HEK293 (cell line): ENCODE results near the gene ARSJ.

ENCODE experiments used
- CTCF ChIA-PET: fragments of 350-600 bp; formaldehyde crosslinking; extraction: SDS; loops from one replicate; lab custom pipeline; 2021; ENCODE audit warnings: antibody characterized with exemption; lab: Yijun Ruan, JAX
- POLR2A ChIA-PET: fragments of 300-600 bp; formaldehyde crosslinking; extraction: SDS; loops from one replicate; lab custom pipeline; 2020; ENCODE audit warnings: antibody characterized with exemption, inconsistent platforms; lab: Yijun Ruan, JAX
- H3K27ac ChIP-seq: fragments of 200-500 bp; sonication (Bioruptor generic); 2 replicates; pipeline ENCODE4 v1.5.1; 2014; ENCODE audit warnings: low read depth, low read length, control low read depth, inconsistent platforms; ENCODE audit errors: extremely low read depth
- H3K36me3 ChIP-seq, 2 experiments: fragments of 200-500 bp in 1 of 2; sonication (Bioruptor generic) in 1 of 2; 1 replicate in 1 of 2; 2 replicates in 1 of 2; pipeline ENCODE4 v1.5.1; 2014 to 2017; ENCODE audit warnings: inconsistent platforms in 2 of 2, low read length in 2 of 2; ENCODE audit not compliant: control insufficient read depth in 2 of 2, insufficient read depth in 1 of 2
- H3K4me1 ChIP-seq: fragments of 200-500 bp; sonication (Bioruptor generic); 2 replicates; pipeline ENCODE4 v1.5.1; 2014; ENCODE audit warnings: mild to moderate bottlenecking, low read length, inconsistent platforms; ENCODE audit not compliant: control insufficient read depth, insufficient read depth
- H3K4me3 ChIP-seq: 2 replicates; pipeline ENCODE4 v1.5.1; 2011; ENCODE audit warnings: low read depth, mild to moderate bottlenecking, control low read depth, low read length, moderate library complexity
- H3K9me3 ChIP-seq: fragments of 200-500 bp; sonication (Bioruptor generic); 2 replicates; pipeline ENCODE4 v1.5.1; 2014; ENCODE audit warnings: low read depth, low read length, inconsistent platforms; ENCODE audit not compliant: control insufficient read depth, insufficient read depth
- OSR2 ChIP-seq: fragments of 450-650 bp; formaldehyde crosslinking; IDR thresholded peaks from 2 replicates; pipeline ENCODE4 v1.5.1; 2016; ENCODE audit warnings: missing biosample characterization, missing genetic modification characterization
- SETDB1 ChIP-seq: IDR thresholded peaks from one replicate; pipeline ENCODE4 v1.6.1; 2017; ENCODE audit warnings: mild to moderate bottlenecking, low read length, moderate library complexity, mixed read lengths; ENCODE audit not compliant: insufficient read length
- SP7 ChIP-seq: fragments of 450-650 bp; formaldehyde crosslinking; IDR thresholded peaks from 2 replicates; pipeline ENCODE4 v1.5.1; 2016; ENCODE audit warnings: missing biosample characterization, missing genetic modification characterization
- ZBTB17 ChIP-seq: fragments of 450-650 bp; formaldehyde crosslinking; IDR thresholded peaks from 2 replicates; pipeline ENCODE4 v1.5.1; 2016; ENCODE audit warnings: missing biosample characterization, missing genetic modification characterization
- ZNF114 ChIP-seq: fragments of 450-650 bp; formaldehyde crosslinking; IDR thresholded peaks from 2 replicates; pipeline ENCODE4 v1.5.0; 2017; ENCODE audit warnings: missing biosample characterization, missing genetic modification characterization
- ZNF2 ChIP-seq: fragments of 450-650 bp; formaldehyde crosslinking; IDR thresholded peaks from 2 replicates; pipeline ENCODE4 v1.5.1; 2016; ENCODE audit warnings: missing biosample characterization, missing genetic modification characterization
- ZNF24 ChIP-seq: fragments of 450-650 bp; formaldehyde crosslinking; IDR thresholded peaks from 2 replicates; pipeline ENCODE4 v1.5.1; 2016; ENCODE audit warnings: missing biosample characterization, missing genetic modification characterization
- ZNF544 ChIP-seq: fragments of 450-650 bp; formaldehyde crosslinking; IDR thresholded peaks from 2 replicates; pipeline ENCODE4 v1.5.0; 2017; ENCODE audit warnings: missing biosample characterization, missing genetic modification characterization
- ZNF629 ChIP-seq: fragments of 450-650 bp; formaldehyde crosslinking; IDR thresholded peaks from 2 replicates; pipeline ENCODE4 v1.5.1; 2017; ENCODE audit warnings: missing biosample characterization, missing genetic modification characterization
- ZNF654 ChIP-seq: fragments of 450-650 bp; formaldehyde crosslinking; IDR thresholded peaks from 2 replicates; pipeline ENCODE4 v1.5.1; 2016; ENCODE audit warnings: low read depth, missing biosample characterization, missing genetic modification characterization
- ZNF76 ChIP-seq: fragments of 450-650 bp; formaldehyde crosslinking; IDR thresholded peaks from 2 replicates; pipeline ENCODE4; 2016; ENCODE audit warnings: low read depth, missing biosample characterization, missing genetic modification characterization, borderline replicate concordance
- ZXDB ChIP-seq: fragments of 450-650 bp; formaldehyde crosslinking; IDR thresholded peaks from 2 replicates; pipeline ENCODE4 v1.5.1; 2016; ENCODE audit warnings: missing biosample characterization, missing genetic modification characterization
- TF ChIP-seq, protein P1 (sequence below): fragments of 450-650 bp; formaldehyde crosslinking; IDR thresholded peaks from 2 replicates; pipeline ENCODE4 v1.5.1; 2016; ENCODE audit warnings: missing biosample characterization, missing genetic modification characterization, borderline replicate concordance
- TF ChIP-seq, protein P2 (sequence below): fragments of 450-650 bp; formaldehyde crosslinking; IDR thresholded peaks from 2 replicates; pipeline ENCODE4 v1.5.1; 2016; ENCODE audit warnings: missing biosample characterization, missing genetic modification characterization
- TF ChIP-seq, protein P3 (sequence below): fragments of 450-650 bp; formaldehyde crosslinking; IDR thresholded peaks from 2 replicates; pipeline ENCODE4 v1.5.1; 2016; ENCODE audit warnings: missing biosample characterization, missing genetic modification characterization
- TF ChIP-seq, protein P4 (sequence below): fragments of 450-650 bp; formaldehyde crosslinking; IDR thresholded peaks from 2 replicates; pipeline ENCODE4 v1.5.1; 2016; ENCODE audit warnings: missing biosample characterization, missing genetic modification characterization
- TF ChIP-seq, protein P5 (sequence below): fragments of 450-650 bp; formaldehyde crosslinking; IDR thresholded peaks from 2 replicates; pipeline ENCODE4 v1.5.1; 2016; ENCODE audit warnings: missing biosample characterization, missing genetic modification characterization
- TF ChIP-seq, protein P6 (sequence below): fragments of 450-650 bp; formaldehyde crosslinking; IDR thresholded peaks from 2 replicates; pipeline ENCODE4 v1.5.1; 2017; ENCODE audit warnings: missing biosample characterization, mild to moderate bottlenecking, missing genetic modification characterization, moderate library complexity
- TF ChIP-seq, protein P7 (sequence below): sonication (generic); formaldehyde crosslinking; IDR thresholded peaks from 2 replicates; pipeline ENCODE4 v1.8.1; 2022; ENCODE audit warnings: mild to moderate bottlenecking, moderate library complexity, missing genetic modification reagents

The ARSJ gene

DNA sequence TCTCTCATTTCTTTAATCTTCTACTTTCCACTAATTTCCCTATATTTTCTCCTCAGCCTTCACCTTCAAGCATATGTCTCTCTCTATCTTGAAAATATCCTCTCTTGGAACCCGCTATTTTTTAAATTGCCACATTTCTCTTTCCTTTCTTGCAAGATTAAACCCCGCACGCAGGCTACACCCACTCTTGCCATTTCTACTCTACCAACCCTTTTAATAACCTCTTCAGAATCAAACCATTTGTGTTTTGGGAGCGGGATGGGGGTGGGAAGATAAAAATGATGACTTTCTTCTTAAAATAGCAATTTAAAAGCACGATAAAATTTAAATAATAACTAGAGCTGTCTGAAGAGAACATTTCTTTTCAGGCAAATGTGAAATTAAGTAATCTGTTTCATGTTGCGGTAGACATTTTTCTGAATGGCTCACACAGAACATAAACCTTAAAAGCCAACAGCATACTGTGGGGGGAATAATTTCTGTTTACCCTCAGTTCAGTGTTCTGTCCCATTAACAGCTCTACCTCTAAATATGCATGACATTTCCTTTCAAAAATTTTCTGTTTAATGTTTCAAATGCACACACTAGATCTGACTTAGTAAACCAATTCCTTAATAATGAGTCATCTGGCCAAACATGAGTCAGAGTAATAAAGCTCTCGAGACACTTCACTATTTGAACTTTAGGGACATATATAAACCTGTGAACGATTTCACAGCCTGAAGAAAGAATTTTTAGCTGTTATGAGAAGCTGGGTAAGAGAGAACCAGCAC is 20.5 kb downstream of the ARSJ start (continued):
- TF ChIP-seq, protein P1, sequence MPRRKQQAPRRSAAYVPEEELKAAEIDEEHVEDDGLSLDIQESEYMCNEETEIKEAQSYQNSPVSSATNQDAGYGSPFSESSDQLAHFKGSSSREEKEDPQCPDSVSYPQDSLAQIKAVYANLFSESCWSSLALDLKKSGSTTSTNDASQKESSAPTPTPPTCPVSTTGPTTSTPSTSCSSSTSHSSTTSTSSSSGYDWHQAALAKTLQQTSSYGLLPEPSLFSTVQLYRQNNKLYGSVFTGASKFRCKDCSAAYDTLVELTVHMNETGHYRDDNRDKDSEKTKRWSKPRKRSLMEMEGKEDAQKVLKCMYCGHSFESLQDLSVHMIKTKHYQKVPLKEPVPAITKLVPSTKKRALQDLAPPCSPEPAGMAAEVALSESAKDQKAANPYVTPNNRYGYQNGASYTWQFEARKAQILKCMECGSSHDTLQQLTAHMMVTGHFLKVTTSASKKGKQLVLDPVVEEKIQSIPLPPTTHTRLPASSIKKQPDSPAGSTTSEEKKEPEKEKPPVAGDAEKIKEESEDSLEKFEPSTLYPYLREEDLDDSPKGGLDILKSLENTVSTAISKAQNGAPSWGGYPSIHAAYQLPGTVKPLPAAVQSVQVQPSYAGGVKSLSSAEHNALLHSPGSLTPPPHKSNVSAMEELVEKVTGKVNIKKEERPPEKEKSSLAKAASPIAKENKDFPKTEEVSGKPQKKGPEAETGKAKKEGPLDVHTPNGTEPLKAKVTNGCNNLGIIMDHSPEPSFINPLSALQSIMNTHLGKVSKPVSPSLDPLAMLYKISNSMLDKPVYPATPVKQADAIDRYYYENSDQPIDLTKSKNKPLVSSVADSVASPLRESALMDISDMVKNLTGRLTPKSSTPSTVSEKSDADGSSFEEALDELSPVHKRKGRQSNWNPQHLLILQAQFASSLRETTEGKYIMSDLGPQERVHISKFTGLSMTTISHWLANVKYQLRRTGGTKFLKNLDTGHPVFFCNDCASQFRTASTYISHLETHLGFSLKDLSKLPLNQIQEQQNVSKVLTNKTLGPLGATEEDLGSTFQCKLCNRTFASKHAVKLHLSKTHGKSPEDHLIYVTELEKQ (tag by site-specific recombination), result peak; percentile 54; the same call in 1 of the 2 replicates
- TF ChIP-seq ZNF24 (peak; percentile 50; the same call in 1 of the 2 replicates), SP7 (tag by site-specific recombination) (peak; percentile 62; the same call in 1 of the 2 replicates), ZNF629 (tag by site-specific recombination) (peak; percentile 80), ZXDB (tag by site-specific recombination) (peak; percentile 32; the same call in 1 of the 2 replicates), SETDB1 (peak; percentile 14), OSR2 (tag by site-specific recombination) (peak; percentile 15; the same call in 1 of the 2 replicates), ZBTB17 (tag by site-specific recombination) (peak; percentile 41; the same call in 1 of the 2 replicates), ZNF2 (tag by site-specific recombination) (0 out of 2 replicates have a peak, but pooled peaks have one; percentile 25)
- TF ChIP-seq, protein P2, sequence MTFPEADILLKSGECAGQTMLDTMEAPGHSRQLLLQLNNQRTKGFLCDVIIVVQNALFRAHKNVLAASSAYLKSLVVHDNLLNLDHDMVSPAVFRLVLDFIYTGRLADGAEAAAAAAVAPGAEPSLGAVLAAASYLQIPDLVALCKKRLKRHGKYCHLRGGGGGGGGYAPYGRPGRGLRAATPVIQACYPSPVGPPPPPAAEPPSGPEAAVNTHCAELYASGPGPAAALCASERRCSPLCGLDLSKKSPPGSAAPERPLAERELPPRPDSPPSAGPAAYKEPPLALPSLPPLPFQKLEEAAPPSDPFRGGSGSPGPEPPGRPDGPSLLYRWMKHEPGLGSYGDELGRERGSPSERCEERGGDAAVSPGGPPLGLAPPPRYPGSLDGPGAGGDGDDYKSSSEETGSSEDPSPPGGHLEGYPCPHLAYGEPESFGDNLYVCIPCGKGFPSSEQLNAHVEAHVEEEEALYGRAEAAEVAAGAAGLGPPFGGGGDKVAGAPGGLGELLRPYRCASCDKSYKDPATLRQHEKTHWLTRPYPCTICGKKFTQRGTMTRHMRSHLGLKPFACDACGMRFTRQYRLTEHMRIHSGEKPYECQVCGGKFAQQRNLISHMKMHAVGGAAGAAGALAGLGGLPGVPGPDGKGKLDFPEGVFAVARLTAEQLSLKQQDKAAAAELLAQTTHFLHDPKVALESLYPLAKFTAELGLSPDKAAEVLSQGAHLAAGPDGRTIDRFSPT (tag by site-specific recombination), result peak; percentile 33; the same call in 1 of the 2 replicates
- TF ChIP-seq, protein P3, sequence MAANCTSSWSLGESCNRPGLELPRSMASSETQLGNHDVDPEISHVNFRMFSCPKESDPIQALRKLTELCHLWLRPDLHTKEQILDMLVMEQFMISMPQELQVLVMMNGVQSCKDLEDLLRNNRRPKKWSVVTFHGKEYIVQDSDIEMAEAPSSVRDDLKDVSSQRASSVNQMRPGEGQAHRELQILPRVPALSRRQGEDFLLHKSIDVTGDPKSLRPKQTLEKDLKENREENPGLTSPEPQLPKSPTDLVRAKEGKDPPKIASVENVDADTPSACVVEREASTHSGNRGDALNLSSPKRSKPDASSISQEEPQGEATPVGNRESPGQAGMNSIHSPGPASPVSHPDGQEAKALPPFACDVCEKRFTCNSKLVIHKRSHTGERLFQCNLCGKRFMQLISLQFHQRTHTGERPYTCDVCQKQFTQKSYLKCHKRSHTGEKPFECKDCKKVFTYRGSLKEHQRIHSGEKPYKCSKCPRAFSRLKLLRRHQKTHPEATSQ (tag by site-specific recombination), result no peak

DNA sequence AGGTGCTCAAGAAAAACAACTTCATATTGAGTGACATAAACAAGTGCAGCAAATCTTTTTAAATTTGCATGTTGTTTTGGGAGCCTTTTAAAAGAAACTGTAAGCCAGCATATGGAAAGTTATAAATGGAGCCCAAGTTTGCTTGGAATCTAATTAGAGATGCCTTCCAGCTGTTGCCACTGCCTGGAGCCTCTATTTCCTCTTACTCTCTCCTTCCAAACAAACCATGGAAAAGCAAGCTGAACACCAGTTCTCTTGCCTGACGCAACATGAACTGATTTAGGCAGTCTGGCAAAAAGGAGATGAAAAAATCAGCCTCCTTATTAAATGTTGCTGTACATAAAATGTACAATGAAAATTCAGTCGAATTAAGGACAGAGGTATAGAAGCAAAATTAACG is 21.5 kb downstream of the ARSJ start:
- H3K27ac ChIP-seq, result no peak overlapping the region
- H3K4me1 ChIP-seq, result peaks cover 6% of the 10 kb centered on the region
- TF ChIP-seq ZNF76 (tag by site-specific recombination) (no peak), ZNF654 (no peak), ZNF544 (no peak), ZNF114 (tag by site-specific recombination) (no peak)
- TF ChIP-seq, protein P4, sequence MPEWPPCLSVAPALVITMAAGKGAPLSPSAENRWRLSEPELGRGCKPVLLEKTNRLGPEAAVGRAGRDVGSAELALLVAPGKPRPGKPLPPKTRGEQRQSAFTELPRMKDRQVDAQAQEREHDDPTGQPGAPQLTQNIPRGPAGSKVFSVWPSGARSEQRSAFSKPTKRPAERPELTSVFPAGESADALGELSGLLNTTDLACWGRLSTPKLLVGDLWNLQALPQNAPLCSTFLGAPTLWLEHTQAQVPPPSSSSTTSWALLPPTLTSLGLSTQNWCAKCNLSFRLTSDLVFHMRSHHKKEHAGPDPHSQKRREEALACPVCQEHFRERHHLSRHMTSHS (tag by site-specific recombination), result no peak
- TF ChIP-seq, protein P5, sequence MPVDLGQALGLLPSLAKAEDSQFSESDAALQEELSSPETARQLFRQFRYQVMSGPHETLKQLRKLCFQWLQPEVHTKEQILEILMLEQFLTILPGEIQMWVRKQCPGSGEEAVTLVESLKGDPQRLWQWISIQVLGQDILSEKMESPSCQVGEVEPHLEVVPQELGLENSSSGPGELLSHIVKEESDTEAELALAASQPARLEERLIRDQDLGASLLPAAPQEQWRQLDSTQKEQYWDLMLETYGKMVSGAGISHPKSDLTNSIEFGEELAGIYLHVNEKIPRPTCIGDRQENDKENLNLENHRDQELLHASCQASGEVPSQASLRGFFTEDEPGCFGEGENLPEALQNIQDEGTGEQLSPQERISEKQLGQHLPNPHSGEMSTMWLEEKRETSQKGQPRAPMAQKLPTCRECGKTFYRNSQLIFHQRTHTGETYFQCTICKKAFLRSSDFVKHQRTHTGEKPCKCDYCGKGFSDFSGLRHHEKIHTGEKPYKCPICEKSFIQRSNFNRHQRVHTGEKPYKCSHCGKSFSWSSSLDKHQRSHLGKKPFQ (tag by site-specific recombination), result no peak
- TF ChIP-seq, protein P6, sequence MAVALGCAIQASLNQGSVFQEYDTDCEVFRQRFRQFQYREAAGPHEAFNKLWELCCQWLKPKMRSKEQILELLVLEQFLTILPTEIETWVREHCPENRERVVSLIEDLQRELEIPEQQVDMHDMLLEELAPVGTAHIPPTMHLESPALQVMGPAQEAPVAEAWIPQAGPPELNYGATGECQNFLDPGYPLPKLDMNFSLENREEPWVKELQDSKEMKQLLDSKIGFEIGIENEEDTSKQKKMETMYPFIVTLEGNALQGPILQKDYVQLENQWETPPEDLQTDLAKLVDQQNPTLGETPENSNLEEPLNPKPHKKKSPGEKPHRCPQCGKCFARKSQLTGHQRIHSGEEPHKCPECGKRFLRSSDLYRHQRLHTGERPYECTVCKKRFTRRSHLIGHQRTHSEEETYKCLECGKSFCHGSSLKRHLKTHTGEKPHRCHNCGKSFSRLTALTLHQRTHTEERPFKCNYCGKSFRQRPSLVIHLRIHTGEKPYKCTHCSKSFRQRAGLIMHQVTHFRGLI, result no peak
- TF ChIP-seq, protein P7, sequence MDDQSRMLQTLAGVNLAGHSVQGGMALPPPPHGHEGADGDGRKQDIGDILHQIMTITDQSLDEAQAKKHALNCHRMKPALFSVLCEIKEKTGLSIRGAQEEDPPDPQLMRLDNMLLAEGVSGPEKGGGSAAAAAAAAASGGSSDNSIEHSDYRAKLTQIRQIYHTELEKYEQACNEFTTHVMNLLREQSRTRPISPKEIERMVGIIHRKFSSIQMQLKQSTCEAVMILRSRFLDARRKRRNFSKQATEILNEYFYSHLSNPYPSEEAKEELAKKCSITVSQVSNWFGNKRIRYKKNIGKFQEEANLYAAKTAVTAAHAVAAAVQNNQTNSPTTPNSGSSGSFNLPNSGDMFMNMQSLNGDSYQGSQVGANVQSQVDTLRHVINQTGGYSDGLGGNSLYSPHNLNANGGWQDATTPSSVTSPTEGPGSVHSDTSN (CRISPR knock-in tag), result no peak

More for the DNA sequence above, 21.5 kb downstream of the ARSJ start:
- ChIA-PET CTCF (interaction anchor here (0.5 to 2.4 kb wide), 4 partner anchors 22 to 470 kb away, joined by 3 to 17 read pairs (median 6); partner anchors contain the start of gene ARSJ), POLR2A (no interaction called here)
- Histone ChIP-seq H3K36me3 (no peaks in the 10 kb centered on the region), H3K4me3 (no peak overlapping the region), H3K9me3 (no peaks in the 10 kb centered on the region)
